Heart left ventricle (tissue), 16 donors: Measurements from ENCODE around the gene SAT1. TPM values are rescaled to one million over a fixed set of nuclear protein-coding genes. Genes with fewer than 3 reads are reported as not detected.

Experiments used
- ATAC-seq, 4 donors: fragments of 200-7000 bp; cut with Tn5 transposase; one replicate each; pipeline ENCODE4 v1.9.1; 2020 to 2022; ENCODE audit warnings: moderate library complexity in 4 of 4, mild to moderate bottlenecking in 3 of 4, moderate number of reproducible peaks in 1 of 4
- DNase-seq, 5 donors: peaks; one replicate each; pipeline ENCODE4 v3.0.0-alpha.2; 2020
- H3K27ac ChIP-seq, 12 donors: fragments of 200-600 bp; sonication (generic) in 4 of 12; one replicate each; pipeline versions ENCODE4 v1.5.0 to v1.8.0; 2016 to 2022; ENCODE audit warnings: mild to moderate bottlenecking in 2 of 12
- H3K27me3 ChIP-seq, 9 donors: fragments of 200-600 bp; sonication (generic) in 2 of 9; one replicate each; pipeline versions ENCODE4 v1.5.1 to v1.8.0; 2016 to 2022; ENCODE audit warnings: mild to moderate bottlenecking in 3 of 9
- H3K36me3 ChIP-seq, 9 donors: fragments of 200-600 bp; sonication (generic) in 2 of 9; one replicate each; pipeline versions ENCODE4 v1.5.0 to v1.8.0; 2018 to 2022; ENCODE audit warnings: mild to moderate bottlenecking in 2 of 9
- H3K4me1 ChIP-seq, 12 donors: fragments of 200-600 bp; sonication (generic) in 4 of 12; one replicate each; pipeline versions ENCODE4 v1.5.0 to v1.8.0; 2016 to 2022; ENCODE audit warnings: mild to moderate bottlenecking in 3 of 12
- H3K4me3 ChIP-seq, 12 donors: fragments of 200-600 bp; sonication (generic) in 4 of 12; one replicate each; pipeline versions ENCODE4 v1.5.0 to v1.8.0; 2017 to 2022; ENCODE audit warnings: mild to moderate bottlenecking in 9 of 12, moderate library complexity in 4 of 12
- H3K9me3 ChIP-seq, 12 donors: fragments of 200-600 bp; sonication (generic) in 4 of 12; one replicate each; pipeline versions ENCODE4 v1.5.0 to v1.8.0; 2016 to 2022; ENCODE audit warnings: mild to moderate bottlenecking in 1 of 12
- CTCF ChIP-seq, 12 donors: fragments of 200-600 bp; sonication (generic) in 4 of 12; IDR thresholded peaks; one replicate each; pipeline versions ENCODE4 v1.5.0 to v1.8.0; 2018 to 2022; ENCODE audit warnings: antibody characterized with exemption in 12 of 12, mild to moderate bottlenecking in 5 of 12
- POLR2A ChIP-seq, 2 donors: fragments of 450-650 bp; IDR thresholded peaks; one replicate each; pipeline ENCODE4 v1.6.1; 2017; ENCODE audit warnings: antibody characterized with exemption in 2 of 2, mild to moderate bottlenecking in 2 of 2, moderate library complexity in 2 of 2
- WGBS, 4 donors: extraction: QIAGEN DNeasy Blood & Tissue Kit in 2 of 4; methylation state at CpG; one replicate each; pipeline versions ENCODE4 v1.1.5 to v1.1.7; 2013 to 2018; 5-methylcytosine and 5-hydroxymethylcytosine counted together
- intact Hi-C, 10 donors: fragments of 100-400 bp; cut with DNase I; formaldehyde crosslinking; loops; one replicate each; pipeline versions ENCODE4 v1.11.1 to v1.14.2; 2022
- polyA plus RNA-seq, 2 donors: library from polyadenylated mRNA; stranded (reverse); fragments of 200-250 nt; gene quantifications; one replicate each; pipeline ENCODE4 v1.2.3, GENCODE V29; 2013
- total RNA-seq, 9 donors: library from RNA; depleted of rRNA in 2 of 9; stranded (reverse); fragments of >200 nt in 2 of 9; fragmentation: NEBNext Ultra II Directional in 3 of 9; extraction: Animal tissue kit (Norgen Biotek cat#: 25700) in 3 of 9; gene quantifications; one replicate each; pipeline versions ENCODE4 v1.1.0 to v1.2.4, GENCODE V29; 2016 to 2023
- donor health status: ischemic (EF 13 %, LVEDD 7.1; RV severe dilation, severe dysfunction).
- donor health status: healthy with polysubstance abuse.
- donor health status: DM: no; HTN: yes; CAD: no.
- donor health status: DM: no; HTN: no; CAD: no.
- donor health status: ischemic (EF 25% LVEDD 6.9; RV normal size, moderate dysfunction).
- donor health status: ischemic (EF 25% LVEDD 5.7; RV mildly dilated, moderate dysfunction).
- donor health status: healthy.
- donor health status: DM: yes; HTN: yes; CAD: no.
- donor health status: ischemic (EF 35%, LVEDD 5.7; RV mildly dilated, moderate dysfunction).
- donor health status: nonischemic (EF 11% LVEDD 7.7; RV severe dilation, severe dysfunction).
- donor health status: DM: yes; HTN: yes; CAD: no.
- donor health status: PGD.
- donor health status: ischemic (EF 29% LVEDD 5.4; RV normal size, mild dysfunction).
- donor health status: nonischemic (EF 23%, LVEDD 6.1; RV moderate dilation, normal function).

Gene SAT1
- total and polyA plus RNA-seq, 11 donors = 67.0 to 814 (median 185) TPM

GRCh38 chrX:23819385-23820234 is 36.6 kb downstream of the SAT1 start:
- H3K27ac ChIP-seq = no peak overlapping the region
- H3K4me1 ChIP-seq = no peaks in the 10 kb centered on the region
- H3K27me3 ChIP-seq = peaks cover 0 to 2% (median 0%) of the 10 kb centered on the region in 9 donors
- H3K4me3 ChIP-seq = no peak overlapping the region
- TF ChIP-seq POLR2A (IDR thresholded peaks at IDR 0.05) = no peak
- no peak for TF ChIP-seq CTCF (IDR thresholded peaks at IDR 0.05)
- no peaks in the 10 kb centered on the region for H3K9me3 ChIP-seq
- WGBS, 4 donors = 86 to 93% (median 91%) methylated on average over 10 of the region's 10 CpGs
- no peaks in the 10 kb centered on the region for H3K36me3 ChIP-seq
- ATAC-seq = no peak
- no peak for DNase-seq
- intact Hi-C loops = loop anchor here in 1 of 10 donors (5.0 kb wide), 1 partner anchor 63 kb away; no protein-coding TSS in a partner anchor

GRCh38 chrX:23820235-23820782 is 37.3 kb downstream of the SAT1 start:
- DNase-seq (no peak), ATAC-seq (no peak)
- Histone ChIP-seq H3K4me1 (no peaks in the 10 kb centered on the region), H3K27ac (no peak overlapping the region), H3K9me3 (no peaks in the 10 kb centered on the region), H3K27me3 (peaks cover 0 to 2% (median 0%) of the 10 kb centered on the region in 9 donors), H3K4me3 (no peak overlapping the region), H3K36me3 (no peaks in the 10 kb centered on the region)
- TF ChIP-seq CTCF (IDR thresholded peaks at IDR 0.05) (no peak), POLR2A (IDR thresholded peaks at IDR 0.05) (no peak)
- WGBS, 4 donors = 85 to 91% (median 90%) methylated on average over 6 of the region's 6 CpGs
- intact Hi-C loops = no loop called here

GRCh38 chrX:23821847-23822246 is 38.9 kb downstream of the SAT1 start:
- no peaks in the 10 kb centered on the region for H3K4me1 ChIP-seq
- WGBS, 4 donors = 70 to 93% (median 89%) methylated on average over 2 of the region's 2 CpGs
- intact Hi-C loops = no loop called here
- H3K4me3 ChIP-seq = no peak overlapping the region
- no peak for TF ChIP-seq CTCF (IDR thresholded peaks at IDR 0.05)
- TF ChIP-seq POLR2A (IDR thresholded peaks at IDR 0.05) = no peak
- H3K27me3 ChIP-seq = peaks cover 0 to 2% (median 0%) of the 10 kb centered on the region in 9 donors
- ATAC-seq = no peak
- no peak for DNase-seq
- H3K36me3 ChIP-seq = no peaks in the 10 kb centered on the region
- no peak overlapping the region for H3K27ac ChIP-seq
- H3K9me3 ChIP-seq = no peaks in the 10 kb centered on the region

GRCh38 chrX:23822397-23822796 is 39.4 kb downstream of the SAT1 start:
- no peak for TF ChIP-seq CTCF (IDR thresholded peaks at IDR 0.05)
- TF ChIP-seq POLR2A (IDR thresholded peaks at IDR 0.05) = no peak
- Histone ChIP-seq H3K27ac (no peak overlapping the region), H3K4me3 (no peak overlapping the region), H3K36me3 (no peaks in the 10 kb centered on the region), H3K27me3 (peaks cover 0 to 2% (median 0%) of the 10 kb centered on the region in 9 donors), H3K9me3 (no peaks in the 10 kb centered on the region), H3K4me1 (no peaks in the 10 kb centered on the region)
- DNase-seq (no peak), ATAC-seq (no peak)
- WGBS, 4 donors = 67 to 72% (median 70%) methylated on average over 3 of the region's 3 CpGs
- intact Hi-C loops = no loop called here
